Measurements from ENCODE around the gene SPAG9. TPM values are rescaled to one million over a fixed set of nuclear protein-coding genes. Genes with fewer than 3 reads are reported as not detected.

Gene SPAG9
- total RNA-seq, 6 experiments from 2014 or later, result 35.2 to 49.7 (median 43.3) TPM

DNA sequence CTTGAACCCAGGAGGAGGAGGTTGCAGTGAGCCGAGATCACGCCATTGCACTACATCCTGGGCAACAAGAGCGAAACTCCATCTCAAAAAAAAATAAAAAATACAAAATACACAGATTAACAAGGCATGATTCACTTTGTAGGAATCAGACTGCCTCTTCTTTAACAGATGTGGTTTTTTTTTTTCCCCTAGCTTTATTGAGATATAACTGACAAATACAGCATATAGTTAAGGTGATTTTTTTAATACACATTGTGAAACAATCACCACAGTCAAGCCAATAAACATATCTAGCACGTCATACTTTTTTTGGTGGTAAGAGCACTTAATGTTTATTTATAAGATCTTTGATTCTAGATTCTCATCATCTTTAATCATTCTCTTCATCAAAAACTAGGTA, 87.8 kb downstream of the SPAG9 start:
- intact Hi-C loops (cut with DNase I), result no loop called here
- DNase-seq, result no peak
- H3K27me3 ChIP-seq, result no peaks in the 10 kb centered on the region
- H3K36me3 ChIP-seq, result no peaks in the 10 kb centered on the region
- H3K9me3 ChIP-seq, result no peaks in the 10 kb centered on the region
- TF ChIP-seq POLR2A (IDR thresholded peaks at IDR 0.05), result no peak
- TF ChIP-seq, protein P1, sequence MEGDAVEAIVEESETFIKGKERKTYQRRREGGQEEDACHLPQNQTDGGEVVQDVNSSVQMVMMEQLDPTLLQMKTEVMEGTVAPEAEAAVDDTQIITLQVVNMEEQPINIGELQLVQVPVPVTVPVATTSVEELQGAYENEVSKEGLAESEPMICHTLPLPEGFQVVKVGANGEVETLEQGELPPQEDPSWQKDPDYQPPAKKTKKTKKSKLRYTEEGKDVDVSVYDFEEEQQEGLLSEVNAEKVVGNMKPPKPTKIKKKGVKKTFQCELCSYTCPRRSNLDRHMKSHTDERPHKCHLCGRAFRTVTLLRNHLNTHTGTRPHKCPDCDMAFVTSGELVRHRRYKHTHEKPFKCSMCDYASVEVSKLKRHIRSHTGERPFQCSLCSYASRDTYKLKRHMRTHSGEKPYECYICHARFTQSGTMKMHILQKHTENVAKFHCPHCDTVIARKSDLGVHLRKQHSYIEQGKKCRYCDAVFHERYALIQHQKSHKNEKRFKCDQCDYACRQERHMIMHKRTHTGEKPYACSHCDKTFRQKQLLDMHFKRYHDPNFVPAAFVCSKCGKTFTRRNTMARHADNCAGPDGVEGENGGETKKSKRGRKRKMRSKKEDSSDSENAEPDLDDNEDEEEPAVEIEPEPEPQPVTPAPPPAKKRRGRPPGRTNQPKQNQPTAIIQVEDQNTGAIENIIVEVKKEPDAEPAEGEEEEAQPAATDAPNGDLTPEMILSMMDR (IDR thresholded peaks at IDR 0.05), result no peak
- H3K4me1 ChIP-seq, result peaks cover 0 to 8% (median 3%) of the 10 kb centered on the region in 4 donors
- H3K4me3 ChIP-seq, result no peak overlapping the region
- ATAC-seq, result no peak
- no peak overlapping the region for H3K27ac ChIP-seq
- WGBS (ENCODE audit: insufficient coverage, low coverage, low lambda C conversion rate, missing lambda C conversion rate), result 82% methylated on average over 4 of the region's 4 CpGs

DNA sequence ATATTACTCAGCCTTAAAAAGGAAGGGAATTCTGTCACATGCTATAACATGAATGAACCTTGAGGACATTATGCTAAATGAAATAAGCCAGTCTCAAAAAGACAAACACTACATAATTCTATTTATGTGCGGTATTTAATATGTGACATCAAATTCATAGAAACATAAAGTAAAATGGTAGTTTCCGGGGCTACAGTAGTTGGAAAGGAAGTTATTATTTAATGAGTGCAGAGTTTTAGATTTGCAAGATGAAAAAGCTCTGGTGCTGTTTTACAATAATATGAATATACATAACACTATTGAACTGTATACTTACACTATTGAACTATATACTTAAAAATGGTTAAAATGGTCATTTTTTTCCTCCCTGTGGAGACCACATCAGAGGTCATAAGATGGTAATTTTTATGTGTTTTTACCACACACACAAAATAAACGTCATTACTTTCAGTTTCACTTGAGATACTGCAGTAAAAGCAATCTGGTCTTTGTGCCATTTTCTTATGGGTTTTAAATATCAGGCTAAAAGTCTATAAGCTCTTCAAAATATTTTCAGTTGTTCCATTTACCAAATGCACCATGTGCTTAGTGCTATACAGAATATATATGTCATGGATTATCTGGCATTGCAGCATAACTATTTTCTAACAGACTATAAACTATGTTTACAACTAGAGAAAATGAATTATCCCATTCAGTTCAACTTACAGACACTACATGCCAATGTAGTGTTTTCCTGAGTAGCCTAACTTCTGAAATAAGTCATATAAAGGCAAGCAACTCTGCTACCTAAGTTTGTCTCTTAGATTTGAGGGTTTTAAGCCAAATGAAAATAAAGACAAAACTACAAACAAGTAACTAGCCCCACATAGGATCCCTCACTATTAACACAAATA, 90.9 kb downstream of the SPAG9 start:
- no peaks in the 10 kb centered on the region for H3K36me3 ChIP-seq
- H3K4me1 ChIP-seq, result peaks cover 0 to 8% (median 3%) of the 10 kb centered on the region in 4 donors
- ATAC-seq (peak; percentile 51 to 74 (median 67)), DNase-seq (no peak)
- TF ChIP-seq, protein P1 (IDR thresholded peaks at IDR 0.05), result no peak
- TF ChIP-seq POLR2A (IDR thresholded peaks at IDR 0.05), result no peak
- H3K9me3 ChIP-seq, result no peaks in the 10 kb centered on the region
- H3K27me3 ChIP-seq, result no peaks in the 10 kb centered on the region
- H3K27ac ChIP-seq, result peak overlapping the region; percentile 48 to 60 (median 48)
- WGBS (ENCODE audit: insufficient coverage, low coverage, low lambda C conversion rate, missing lambda C conversion rate), result 15% methylated on average over 3 of the region's 3 CpGs
- intact Hi-C loops (cut with DNase I), result no loop called here
- H3K4me3 ChIP-seq, result peak overlapping the region in 2 of 3 donors; percentile 2 to 11

DNA sequence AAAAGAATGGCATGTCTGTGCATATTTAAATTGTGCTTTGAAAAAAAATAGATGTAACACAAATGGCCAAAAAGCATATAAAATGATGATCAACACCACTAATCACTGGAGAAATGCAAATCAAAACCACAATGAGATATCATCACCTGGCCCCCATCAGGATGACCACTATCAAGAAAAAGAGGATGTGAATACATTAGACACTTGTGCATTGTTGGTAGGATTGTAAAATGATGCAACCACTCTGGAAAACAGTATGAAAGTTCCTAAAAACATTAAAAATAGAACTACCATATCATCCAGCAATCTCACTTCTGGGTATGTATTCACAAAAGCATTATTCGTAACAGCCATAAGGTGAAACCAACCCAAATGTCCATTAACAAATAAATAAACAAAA, 91.5 kb downstream of the SPAG9 start:
- Histone ChIP-seq H3K36me3 (no peaks in the 10 kb centered on the region), H3K27me3 (no peaks in the 10 kb centered on the region), H3K4me3 (no peak overlapping the region), H3K4me1 (peaks cover 0 to 12% (median 6%) of the 10 kb centered on the region in 4 donors), H3K27ac (peak overlapping the region; percentile 48 to 60 (median 48)), H3K9me3 (no peaks in the 10 kb centered on the region)
- intact Hi-C loops (cut with DNase I), result no loop called here
- ATAC-seq, result no peak
- no peak for DNase-seq
- no peak for TF ChIP-seq POLR2A (IDR thresholded peaks at IDR 0.05)
- TF ChIP-seq, protein P1 (IDR thresholded peaks at IDR 0.05), result no peak
- WGBS (ENCODE audit: insufficient coverage, low coverage, low lambda C conversion rate, missing lambda C conversion rate), result 83% methylated on average over 1 of the region's 1 CpG

GRCh38 chr17:51028176-51028863, 92.3 kb downstream of the SPAG9 start:
- intact Hi-C loops (cut with DNase I), result no loop called here
- 100% methylated on average over 1 of the region's 1 CpG for WGBS (ENCODE audit: insufficient coverage, low coverage, low lambda C conversion rate, missing lambda C conversion rate)
- Histone ChIP-seq H3K36me3 (no peaks in the 10 kb centered on the region), H3K27me3 (no peaks in the 10 kb centered on the region), H3K27ac (no peak overlapping the region), H3K4me3 (no peak overlapping the region), H3K9me3 (no peaks in the 10 kb centered on the region), H3K4me1 (peaks cover 0 to 17% (median 6%) of the 10 kb centered on the region in 4 donors)
- ATAC-seq (no peak), DNase-seq (no peak)
- TF ChIP-seq POLR2A (IDR thresholded peaks at IDR 0.05), result no peak
- TF ChIP-seq, protein P1 (IDR thresholded peaks at IDR 0.05), result no peak
